IPS-NIHi7 (cell line): ENCODE measurements around the gene ACER1.
A peak's percentile ranks its signal among the peaks of the same experiment; 100 is the strongest.
"Not testable (repeated sequence)": the region's sequence is repeated elsewhere in the genome, so short reads cannot be mapped to it uniquely, and the experiment has no call there.

Experiments used
- DNase-seq: peaks from one replicate; pipeline ENCODE4 v3.0.0; 2012; ENCODE audit warnings: mixed read lengths; ENCODE audit errors: extremely low spot score

The ACER1 gene

GRCh38 chr19:6288737-6289136, 44.7 kb downstream of the ACER1 start:
- DNase-seq, result no peak

- no peak for DNase-seq
These were observed 46.0 kb downstream of the ACER1 start for GRCh38 chr19:6287269-6287885.

- DNase-seq, result no peak
These were observed 46.7 kb downstream of the ACER1 start for GRCh38 chr19:6286676-6287075.

- not testable (repeated sequence) for DNase-seq
These were observed 51.0 kb downstream of the ACER1 start for GRCh38 chr19:6282393-6282792.

GRCh38 chr19:6279931-6280591, 53.4 kb downstream of the ACER1 start, which contains the start of gene MLLT1:
Gene MLLT1, minus strand, starts transcription at chr19:6279975. Its CDS starts 191 bp downstream, at chr19:6279784.
- DNase-seq, result peak; percentile 100

- DNase-seq, result no peak
These were observed 53.8 kb downstream of the ACER1 start for GRCh38 chr19:6279620-6279930.

- no peak for DNase-seq
These were observed 54.4 kb downstream of the ACER1 start for GRCh38 chr19:6278740-6279619.

GRCh38 chr19:6278051-6278450, 55.4 kb downstream of the ACER1 start:
- DNase-seq, result no peak

GRCh38 chr19:6276447-6276846, 57.0 kb downstream of the ACER1 start:
- no peak for DNase-seq

GRCh38 chr19:6275170-6275744, 58.2 kb downstream of the ACER1 start:
- DNase-seq, result no peak

- no peak for DNase-seq
These were observed 58.7 kb downstream of the ACER1 start for GRCh38 chr19:6274756-6275155.

- DNase-seq, result no peak
These were observed 59.5 kb downstream of the ACER1 start for GRCh38 chr19:6273701-6274601.

- DNase-seq, result no peak
These were observed 60.4 kb downstream of the ACER1 start for GRCh38 chr19:6272913-6273600.

- DNase-seq, result no peak
These were observed 61.0 kb downstream of the ACER1 start for GRCh38 chr19:6272411-6272791.

GRCh38 chr19:6271721-6272410, 61.5 kb downstream of the ACER1 start:
- DNase-seq, result no peak

- DNase-seq, result peak; percentile 45
These were observed 62.2 kb downstream of the ACER1 start for GRCh38 chr19:6271251-6271650.

- DNase-seq, result no peak
These were observed 62.6 kb downstream of the ACER1 start for GRCh38 chr19:6270822-6271221.

GRCh38 chr19:6270076-6270745, 63.2 kb downstream of the ACER1 start:
- DNase-seq, result no peak

GRCh38 chr19:6269101-6269886, 64.1 kb downstream of the ACER1 start:
- DNase-seq, result no peak
